Measurements from ENCODE around the gene ARHGAP15.

ARHGAP15 gene

DNA sequence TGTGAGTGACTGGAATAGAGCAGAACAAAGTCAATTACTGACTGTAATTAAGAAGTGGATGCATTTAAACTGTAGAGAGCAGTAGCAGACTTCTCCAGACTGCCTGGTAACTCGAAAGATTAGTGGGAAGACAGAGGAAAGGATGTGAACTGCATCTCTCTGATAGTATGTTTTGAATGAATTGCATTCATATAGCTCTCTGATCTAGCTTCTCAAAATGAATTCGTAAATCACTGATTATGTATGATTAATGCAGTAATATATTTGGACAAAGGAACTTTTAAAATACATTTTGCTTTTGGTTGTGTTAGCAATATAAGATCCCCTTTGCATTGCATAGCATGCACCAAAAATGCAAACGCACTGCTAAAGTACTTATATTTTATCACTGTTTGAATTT lies 304.0 kb downstream of the ARHGAP15 start:
- no peak for DNase-seq (ENCODE audit: insufficient read length, low spot score)
- no peak for FAIRE-seq

DNA sequence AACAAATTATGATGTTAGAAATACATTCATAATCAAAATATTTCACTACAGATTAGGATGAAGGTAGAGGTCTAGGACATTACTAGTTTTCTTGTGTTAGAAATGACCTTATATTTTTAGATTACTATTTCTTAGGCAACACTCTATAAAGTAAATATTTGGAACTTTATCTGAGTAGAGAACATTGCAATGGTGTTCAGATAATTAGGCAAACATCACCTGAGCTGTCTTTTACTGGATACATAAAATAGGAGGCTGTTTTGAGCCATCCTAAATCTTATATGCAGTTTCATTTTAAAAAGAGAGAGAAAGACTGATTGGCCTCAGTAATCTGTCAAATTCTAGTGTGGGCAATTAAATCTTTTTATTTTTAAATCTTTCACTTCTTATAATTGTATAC lies 304.6 kb downstream of the ARHGAP15 start:
- FAIRE-seq = no peak
- DNase-seq (ENCODE audit: insufficient read length, low spot score) = no peak

DNA sequence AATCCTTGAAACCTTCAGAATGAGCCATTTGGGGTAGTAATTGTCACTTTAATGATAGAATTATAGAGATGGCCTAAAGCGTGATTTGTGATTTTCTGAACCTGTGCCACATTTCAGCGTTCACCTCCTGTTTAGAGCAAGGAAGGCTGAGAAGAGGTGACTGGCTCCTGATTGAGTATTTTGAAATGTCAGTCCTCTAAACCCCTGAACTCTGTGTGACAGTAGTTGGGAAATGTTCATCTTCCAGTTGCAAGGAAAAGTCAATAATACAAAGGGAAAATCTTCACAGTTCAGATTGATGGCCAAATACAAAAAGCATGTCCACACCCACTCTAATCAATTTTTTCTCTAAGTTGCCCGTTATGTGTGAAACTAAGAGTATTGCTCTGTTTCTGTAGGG lies 305.2 kb downstream of the ARHGAP15 start:
- no peak for DNase-seq (ENCODE audit: insufficient read length, low spot score)
- FAIRE-seq = no peak

DNA sequence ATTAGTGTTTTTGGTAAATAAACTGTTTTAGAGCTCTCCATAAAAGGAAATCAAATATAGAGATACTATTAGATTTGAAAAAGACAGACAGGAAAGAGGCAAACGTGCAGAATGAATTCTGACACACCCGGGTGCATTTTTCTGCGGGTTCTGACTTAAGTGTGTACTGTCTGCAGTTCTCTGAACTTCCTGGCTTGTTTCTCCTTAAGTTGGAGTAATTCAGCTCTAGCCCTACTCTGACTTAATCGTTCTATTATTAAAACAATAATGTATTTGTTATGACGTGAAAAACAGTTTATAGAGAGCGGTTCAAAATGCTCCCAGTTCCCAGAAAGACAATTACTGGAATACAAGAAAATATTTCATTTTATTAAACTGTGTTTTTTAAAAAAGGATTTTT lies 305.9 kb downstream of the ARHGAP15 start:
- DNase-seq (ENCODE audit: insufficient read length, low spot score) (no peak), FAIRE-seq (no peak)

DNA sequence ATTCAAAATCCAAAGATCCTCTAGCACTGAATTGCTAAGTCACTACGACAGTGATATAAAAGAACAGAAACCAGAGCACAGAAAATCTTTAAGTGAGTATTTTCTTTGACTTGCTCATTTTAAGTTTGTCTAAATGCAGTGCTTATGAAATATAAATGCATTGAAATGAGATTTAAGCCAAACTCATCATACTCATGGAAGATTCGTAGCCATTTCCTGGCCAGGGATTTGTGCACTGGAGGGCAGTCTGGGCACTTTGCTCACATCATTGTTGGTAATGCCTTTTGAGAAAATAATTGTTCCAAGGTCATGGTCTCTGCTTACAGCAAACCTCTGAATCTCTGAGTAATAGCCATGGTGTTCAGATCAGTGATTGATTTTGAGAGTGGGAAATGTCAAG lies 307.7 kb downstream of the ARHGAP15 start:
- no peak for FAIRE-seq

DNA sequence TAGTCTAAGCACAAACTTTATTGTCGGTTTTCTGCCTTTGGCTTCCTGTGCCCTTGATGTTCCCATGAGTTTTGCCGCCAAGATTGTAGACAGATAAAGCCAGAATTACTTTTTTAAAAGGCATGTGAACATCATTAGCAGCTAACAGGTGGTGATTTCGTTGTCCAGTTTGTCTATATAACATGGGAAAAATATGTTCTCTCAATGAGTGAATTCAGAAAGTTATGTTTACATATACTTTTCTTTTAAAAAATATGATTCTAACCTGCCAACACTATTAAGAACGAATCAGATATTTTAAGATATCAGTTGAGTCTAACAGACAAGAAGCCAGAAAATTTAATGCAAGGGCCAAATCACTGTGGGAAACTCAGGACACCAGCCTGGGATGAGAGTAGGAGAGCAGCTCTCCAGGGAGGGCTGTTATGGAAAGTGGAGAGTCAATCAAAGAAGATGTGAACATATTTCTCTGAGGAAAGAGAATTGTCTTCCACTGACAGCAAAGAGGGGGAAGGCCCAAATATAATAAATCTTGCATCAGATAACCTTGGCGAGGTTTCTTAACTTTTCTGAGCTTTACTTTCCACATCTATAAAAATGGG lies 311.3 kb downstream of the ARHGAP15 start:
- DNase-seq (ENCODE audit: insufficient read length, low spot score) = no peak
- FAIRE-seq = no peak

More for the DNA sequence above, 307.7 kb downstream of the ARHGAP15 start:
- DNase-seq (ENCODE audit: insufficient read length, low spot score) = no peak

DNA sequence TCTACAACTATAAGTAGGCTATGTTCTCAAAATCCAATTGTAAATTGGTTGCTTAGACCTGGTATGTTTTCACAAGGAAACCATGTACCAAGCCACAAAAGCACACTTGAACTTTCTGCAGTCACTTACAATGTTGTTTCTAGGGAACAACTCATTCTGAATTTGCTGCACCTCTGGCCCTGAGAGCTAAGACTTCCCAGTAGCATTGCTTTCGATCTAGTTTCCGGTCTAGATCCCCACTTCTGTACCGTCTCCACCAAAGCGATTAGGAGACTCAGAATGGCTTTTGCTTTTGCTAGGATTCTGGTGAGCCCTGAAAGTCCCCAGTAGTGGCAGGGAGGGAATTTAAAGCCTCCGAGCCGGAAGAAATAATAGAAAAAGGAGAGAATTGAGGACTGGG lies 313.0 kb downstream of the ARHGAP15 start:
- FAIRE-seq (no peak), DNase-seq (ENCODE audit: insufficient read length, low spot score) (no peak)

DNA sequence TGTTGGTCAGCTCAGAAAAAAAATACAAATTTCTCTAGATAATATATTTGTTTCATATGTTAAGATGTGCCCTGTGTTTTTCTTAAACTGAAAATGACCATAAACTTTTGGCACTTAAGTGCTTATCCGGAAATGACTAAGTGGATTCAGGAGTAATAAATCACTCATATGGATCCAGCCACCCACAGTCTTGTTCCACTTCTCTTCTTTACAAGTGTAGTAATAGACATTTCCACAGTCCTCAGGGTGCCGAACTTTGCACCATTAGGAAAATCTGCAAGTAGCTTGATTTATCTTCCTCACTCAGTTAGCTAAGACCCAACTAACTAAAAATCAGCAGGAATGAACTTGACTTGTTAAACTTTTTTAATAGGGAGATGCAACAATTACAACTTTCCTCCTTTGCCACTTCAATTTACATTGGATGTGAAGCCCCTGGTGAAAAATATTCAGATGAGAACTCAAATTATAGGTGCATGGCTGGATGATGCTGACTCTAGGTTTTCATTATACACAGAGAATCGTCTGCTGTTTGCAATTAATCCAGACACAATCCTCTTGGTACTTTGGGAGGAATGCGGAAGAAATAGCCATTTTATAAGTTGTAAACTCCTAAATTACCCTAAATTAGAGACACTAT lies 322.5 kb downstream of the ARHGAP15 start:
- no peak for FAIRE-seq
- DNase-seq (ENCODE audit: insufficient read length, low spot score) = peak; percentile 56

DNA sequence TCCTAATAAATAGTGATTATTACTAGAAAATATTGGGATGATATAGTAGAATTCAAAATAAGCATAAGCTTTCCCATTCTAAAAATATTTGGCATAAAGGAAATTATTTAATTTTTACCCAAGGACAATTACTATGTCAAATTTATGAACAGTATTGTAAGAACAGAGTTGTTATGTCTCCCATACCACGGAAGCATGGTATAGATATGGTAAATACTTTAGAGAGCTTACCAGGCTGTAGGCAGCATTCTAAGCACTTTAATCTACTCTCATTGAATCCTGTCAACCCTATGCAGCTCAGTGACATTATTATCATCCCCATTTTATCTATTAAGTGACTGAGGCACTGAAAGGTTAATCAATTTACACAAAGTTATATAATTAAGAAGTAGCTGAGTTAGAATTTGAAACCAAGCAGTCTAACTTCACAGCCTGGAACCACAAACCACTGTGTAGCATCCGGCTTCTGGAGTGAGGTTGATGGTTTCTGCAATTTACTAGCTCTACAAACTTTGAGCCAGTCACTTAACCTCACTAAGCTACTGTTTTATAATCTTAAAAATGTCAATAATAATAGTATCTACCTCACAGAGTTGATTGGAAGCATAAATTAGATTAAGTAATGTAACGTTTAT lies 323.7 kb downstream of the ARHGAP15 start:
- no peak for DNase-seq (ENCODE audit: insufficient read length, low spot score)
- FAIRE-seq = no peak

DNA sequence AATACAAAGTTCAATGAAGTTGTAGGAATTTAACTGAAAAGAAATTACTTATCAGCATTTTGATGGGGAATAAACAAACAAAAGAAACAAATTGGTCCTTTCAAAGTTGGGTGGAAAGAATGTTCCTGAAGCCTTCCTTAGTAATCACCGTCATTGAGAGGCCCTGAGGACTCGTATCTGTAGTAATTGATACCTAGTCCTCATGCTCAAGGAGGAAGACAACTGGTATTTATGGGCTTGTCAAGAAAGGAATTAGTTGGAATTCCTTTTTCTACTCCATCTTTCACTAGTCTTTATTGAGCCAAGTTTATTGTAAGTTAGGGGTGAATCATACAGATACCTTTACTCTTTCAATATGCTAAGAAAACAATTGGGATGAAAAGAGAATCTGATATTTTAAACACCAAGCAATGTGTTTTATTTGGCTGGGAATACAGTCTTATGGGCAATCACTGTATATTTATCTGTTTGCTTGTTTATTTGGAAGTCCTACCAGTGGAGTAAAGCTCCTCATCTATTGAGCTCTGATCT lies 324.8 kb downstream of the ARHGAP15 start:
- FAIRE-seq = no peak

DNA sequence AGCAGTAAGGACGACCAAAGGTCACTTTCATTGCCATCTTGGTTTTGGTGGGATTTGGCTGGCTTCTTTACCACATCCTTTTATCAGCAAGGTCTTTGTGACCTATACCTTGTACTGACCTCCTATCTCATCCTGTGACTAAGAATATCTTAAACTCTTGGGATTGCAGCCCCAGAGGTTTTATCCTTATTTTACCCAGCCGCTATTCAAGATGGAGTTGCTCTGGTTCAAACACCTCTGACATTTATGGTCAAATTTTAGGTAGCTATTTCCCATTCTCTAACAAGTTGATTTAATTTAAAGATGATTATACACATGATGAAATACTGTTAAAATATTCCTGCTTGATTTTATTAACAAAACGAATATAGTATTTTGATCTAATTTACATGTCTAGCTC lies 326.1 kb downstream of the ARHGAP15 start:
- FAIRE-seq (no peak), DNase-seq (ENCODE audit: insufficient read length, low spot score) (no peak)

More for the DNA sequence above, 324.8 kb downstream of the ARHGAP15 start:
- DNase-seq (ENCODE audit: insufficient read length, low spot score) = peak; percentile 10

DNA sequence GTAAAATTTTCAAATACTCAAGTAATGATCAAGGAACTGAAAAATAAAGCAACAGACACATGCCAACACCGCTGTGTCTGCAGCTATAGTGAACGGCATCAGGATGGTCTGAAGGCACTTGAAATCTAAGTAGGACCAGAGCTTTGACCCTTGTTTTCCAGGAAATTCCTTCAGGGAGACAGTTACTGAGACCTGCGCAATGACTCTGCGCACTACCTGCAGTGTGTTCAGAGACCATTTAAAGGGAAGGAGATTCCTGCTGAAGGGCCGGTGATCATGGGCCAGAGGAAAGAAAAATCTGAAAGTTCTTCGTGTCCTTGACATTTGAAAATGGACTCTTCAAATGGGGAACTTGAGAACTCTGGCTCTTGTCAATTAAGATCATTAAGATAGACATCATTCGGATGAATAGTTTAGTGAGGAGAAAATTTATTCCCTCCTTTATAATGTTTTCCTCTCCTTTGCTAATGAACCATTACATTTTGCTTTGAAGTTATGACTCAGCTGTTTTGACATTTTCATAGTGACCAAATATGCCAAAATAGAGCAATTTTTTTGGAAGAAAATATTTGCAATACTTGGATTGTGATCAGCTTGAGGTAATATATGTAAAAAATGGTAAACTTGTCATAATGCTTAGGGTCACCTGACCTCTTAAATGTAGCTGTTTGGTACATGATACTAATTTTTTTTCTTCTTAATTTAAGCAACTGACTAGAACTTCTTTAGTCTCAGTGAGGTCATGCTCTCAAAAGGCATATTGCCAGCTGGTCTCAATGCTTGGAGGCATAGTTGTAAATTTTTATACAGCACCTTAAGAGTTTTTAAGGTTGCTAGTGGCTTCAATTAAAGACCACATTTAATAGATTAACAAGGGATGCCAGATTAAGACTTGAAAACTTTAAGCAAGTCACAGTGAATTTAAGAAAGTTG lies 329.3 kb downstream of the ARHGAP15 start:
- no peak for FAIRE-seq

DNA sequence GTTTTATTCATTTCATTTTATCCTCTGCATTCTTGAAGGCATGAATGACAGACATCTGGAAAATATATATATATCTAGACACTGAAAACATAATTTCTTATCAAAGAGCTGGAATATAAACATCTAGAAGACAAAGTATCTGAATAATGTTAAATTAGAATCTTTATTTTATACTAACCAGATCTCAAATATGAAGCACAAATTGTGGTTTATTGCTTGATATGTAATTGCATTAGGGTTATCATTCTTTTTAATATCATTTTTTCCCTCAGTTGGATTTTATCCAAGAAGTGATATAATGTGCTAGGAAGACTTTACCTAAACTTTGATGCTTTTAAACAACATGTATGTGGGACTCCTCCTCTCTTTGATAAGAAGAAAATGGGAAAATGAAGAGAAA lies 331.2 kb downstream of the ARHGAP15 start:
- FAIRE-seq (no peak), DNase-seq (ENCODE audit: insufficient read length, low spot score) (no peak)

More for the DNA sequence above, 329.3 kb downstream of the ARHGAP15 start:
- DNase-seq (ENCODE audit: insufficient read length, low spot score) = no peak

DNA sequence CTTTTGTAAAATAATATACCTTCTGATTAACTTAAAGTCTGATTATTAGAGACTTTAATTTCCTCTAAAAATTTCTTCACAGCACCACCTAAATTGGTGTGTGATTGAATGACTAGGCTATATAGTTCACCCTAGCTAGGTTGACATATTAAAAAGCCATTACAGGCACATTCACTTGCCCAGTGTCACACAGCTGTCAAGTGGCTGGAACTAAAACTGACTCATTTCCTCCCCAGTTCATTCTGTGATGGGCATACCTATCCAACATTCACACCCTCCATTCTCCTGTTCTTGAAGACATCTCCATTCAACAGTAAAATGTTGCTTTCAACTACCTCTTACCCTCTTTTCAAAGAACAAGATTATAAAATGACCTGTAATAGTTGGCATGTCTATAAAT lies 334.5 kb downstream of the ARHGAP15 start:
- FAIRE-seq = peak; percentile 16
- DNase-seq (ENCODE audit: insufficient read length, low spot score) = no peak

DNA sequence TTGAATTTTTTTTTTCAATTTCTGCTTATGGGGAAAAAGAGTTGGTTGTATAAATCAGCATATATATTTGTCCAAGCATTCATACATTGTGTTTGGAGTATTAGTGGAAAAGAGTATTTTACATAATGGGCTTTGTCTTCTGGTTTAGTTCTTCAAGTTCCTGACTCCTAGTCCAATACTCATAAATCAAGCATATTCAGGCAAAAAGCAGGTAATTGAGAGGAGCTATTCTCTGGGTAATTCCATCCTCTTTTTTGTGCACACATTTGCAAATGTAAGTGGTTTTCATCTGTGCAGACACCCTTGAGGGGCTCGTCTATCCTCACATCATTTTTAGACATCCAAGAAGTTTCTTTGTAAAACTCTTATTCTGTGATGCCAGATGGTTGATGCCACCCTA lies 337.2 kb downstream of the ARHGAP15 start:
- no peak for DNase-seq (ENCODE audit: insufficient read length, low spot score)
- no peak for FAIRE-seq

DNA sequence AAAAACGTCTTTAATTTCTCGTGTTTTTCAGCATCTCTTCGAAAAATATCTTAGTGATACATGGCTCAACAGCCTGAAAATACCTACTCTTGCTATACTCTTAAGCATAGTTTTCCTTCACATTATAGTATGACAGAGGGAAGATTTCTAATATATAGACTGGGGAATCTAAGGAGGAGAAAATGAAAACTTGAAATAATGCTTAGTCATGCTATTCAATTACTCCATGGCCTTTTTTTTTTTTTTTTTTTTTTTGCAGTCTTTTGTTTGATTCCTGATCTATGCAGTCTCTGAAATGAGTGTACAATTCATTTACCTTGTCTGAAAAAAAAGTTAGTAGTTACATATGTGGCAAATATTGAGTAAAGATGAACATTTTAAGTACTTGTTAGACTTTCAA lies 337.8 kb downstream of the ARHGAP15 start:
- DNase-seq (ENCODE audit: insufficient read length, low spot score) (no peak), FAIRE-seq (no peak)

DNA sequence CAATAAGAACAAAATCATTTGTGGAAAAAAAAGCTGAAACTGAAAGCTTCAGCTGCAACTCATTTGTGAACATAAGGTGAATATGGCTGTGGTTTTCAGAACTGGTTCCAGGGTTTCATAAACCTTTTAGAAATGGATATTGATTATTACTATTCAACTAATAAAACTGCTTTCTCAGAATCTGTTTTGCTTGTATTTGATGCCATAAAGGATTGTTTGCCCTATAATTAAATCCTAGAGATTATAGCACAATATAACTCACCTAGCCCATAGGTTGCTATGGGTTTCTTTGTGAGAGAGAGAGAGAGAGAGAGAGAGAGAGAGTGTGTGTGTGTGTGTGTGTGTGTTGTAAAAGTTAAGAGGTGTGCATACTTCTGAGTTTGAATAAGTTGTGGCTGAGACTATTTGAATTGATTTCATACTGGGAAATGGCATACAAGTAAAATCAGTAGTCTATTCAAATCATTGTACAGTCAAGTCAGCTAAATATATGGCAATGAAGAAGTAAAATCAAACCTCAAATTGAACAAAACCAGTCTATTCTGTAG lies 339.2 kb downstream of the ARHGAP15 start:
- DNase-seq (ENCODE audit: insufficient read length, low spot score) = no peak
- no peak for FAIRE-seq

DNA sequence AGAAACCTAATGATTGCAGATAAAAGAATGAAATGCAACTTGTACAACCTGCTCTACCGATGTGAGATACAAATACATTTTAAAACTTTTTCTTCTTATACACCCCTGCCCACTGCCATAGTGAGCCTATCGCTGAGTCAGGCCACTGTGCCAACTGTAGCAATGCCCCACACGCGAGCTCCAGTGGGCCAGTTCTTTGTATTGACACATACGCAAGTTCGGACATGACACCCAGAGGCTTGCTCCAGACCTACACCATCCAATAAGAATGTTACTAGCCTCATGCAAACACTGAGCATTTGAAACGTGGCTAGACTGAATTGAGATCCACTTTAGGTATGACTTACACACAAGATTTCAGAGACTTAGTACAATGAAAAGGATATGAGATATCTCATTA lies 340.1 kb downstream of the ARHGAP15 start:
- peak; percentile 13 for FAIRE-seq
- no peak for DNase-seq (ENCODE audit: insufficient read length, low spot score)

DNA sequence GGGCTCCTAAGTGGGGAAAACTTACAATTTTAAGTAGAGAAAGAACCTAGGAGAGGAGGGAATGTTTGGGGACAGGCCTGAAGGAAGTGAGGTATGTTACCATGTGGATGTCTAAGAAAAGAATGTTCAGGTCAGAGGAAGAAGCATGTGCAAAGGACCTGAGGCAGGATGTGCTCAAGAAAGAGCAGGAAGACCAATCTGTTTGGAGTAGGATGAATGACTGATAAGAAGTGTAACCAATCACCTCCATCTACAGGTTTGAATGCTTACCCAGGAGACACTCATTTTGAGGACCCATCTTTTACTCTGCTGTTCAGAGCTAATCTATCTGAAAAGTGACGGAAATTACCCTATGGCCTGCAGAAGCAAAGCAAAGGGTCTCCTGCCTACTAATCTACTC lies 342.3 kb downstream of the ARHGAP15 start:
- FAIRE-seq (no peak), DNase-seq (ENCODE audit: insufficient read length, low spot score) (no peak)

DNA sequence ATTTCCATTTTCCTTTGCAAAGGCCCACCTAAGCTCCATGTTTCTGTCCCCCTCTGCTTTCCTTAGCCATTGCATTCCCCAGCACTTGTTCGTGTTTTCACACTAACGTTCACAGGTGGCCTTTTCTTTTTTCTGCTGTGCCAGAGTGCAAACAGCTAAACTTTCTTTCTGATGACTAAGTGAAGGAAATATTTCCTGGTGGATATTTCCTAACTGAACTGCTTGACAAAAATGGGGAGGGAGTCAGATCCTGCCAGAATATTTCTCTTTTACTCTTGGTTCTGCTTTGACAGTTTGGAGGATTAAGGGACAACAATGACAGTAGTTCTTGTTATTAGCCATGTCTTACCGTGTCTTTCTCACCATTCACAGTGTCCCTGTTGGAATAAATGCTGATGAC lies 344.0 kb downstream of the ARHGAP15 start:
- FAIRE-seq (no peak), DNase-seq (ENCODE audit: insufficient read length, low spot score) (peak; percentile 11)

DNA sequence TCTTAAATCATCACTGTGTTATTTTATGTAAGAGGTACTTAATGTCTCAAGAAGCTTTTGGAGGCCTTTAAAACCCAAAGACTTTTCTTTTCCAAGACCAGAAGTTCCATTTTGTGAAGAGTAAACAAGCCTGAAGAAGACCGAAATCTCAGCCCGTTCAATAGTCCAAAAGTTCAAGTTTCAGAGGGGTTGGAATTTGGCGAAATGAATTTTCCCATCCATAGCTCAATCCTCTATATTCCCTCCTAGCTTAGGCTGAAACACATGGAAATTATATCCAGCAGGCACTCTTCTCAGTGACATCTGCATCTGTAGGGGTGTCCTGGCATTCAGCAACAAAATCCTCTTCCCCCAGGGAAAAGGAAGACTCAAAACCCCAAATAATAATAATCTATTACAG lies 344.6 kb downstream of the ARHGAP15 start:
- FAIRE-seq = no peak
- no peak for DNase-seq (ENCODE audit: insufficient read length, low spot score)
